Right forelimb (tissue), 1 donor: ENCODE measurements around the gene GLUL.

Experiments used
- DNase-seq: peaks from one replicate; pipeline ENCODE4 v3.0.0-alpha.2; 2018

Gene GLUL

DNA sequence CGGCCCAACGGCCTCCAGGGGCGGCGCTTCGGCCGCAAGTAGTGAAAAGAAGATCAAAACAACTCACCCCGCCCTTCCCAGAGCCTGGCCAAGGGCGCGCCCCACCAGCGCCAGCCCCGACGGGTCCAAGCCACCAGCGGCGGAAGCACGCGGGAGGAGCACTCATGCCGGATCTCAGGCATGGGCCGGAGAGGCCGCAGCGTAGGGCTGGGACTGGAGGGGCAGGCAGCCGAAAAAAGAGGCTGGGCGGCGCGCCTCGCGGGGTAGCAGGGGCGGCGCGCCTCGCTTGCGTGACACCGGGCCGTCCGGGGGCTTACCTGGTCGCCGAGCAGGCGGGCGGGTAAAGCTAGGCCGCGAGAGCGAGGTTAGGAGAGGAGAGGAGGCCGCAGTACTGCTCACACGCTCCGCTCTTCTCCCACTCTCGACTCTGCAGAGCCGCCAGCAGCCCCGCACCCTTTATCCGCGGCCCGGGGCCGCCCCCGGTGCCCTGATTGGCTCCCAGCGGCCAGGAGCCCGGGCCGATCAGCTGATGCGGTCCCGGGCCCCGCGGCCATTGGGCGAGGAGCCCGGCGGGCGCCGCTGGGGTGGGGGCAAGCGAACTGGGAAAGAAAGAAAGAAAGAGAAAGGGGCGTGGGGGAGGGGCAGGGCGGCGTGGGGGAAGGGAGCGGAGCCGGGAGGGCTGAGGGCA is at the start of gene GLUL:
GLUL (minus strand) TSS at position 429 of the 688 bp plus-strand sequence. CDS start 3,053 bp downstream, outside the sequence.
- peak; percentile 95 for DNase-seq

DNA sequence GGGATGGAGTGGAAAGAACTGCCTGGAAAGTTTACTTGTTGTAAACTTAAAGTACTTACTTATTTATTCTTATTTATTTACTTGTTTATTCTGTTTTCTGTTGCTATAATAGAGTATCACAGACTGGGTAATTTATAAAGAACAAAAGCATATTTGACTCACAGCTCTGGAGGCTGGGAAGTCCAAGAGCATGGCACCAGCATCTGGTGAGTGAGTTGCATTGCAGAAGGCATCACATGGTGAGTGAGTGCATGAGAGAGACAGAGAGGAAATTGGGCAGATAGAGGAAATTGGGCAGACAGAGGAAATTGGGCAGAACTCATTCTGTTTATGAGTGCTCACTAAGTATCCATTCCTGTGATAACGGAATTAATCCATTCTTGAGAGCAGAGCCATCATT is 46.7 kb upstream of the GLUL start:
- no peak for DNase-seq

GRCh38 chr1:182433580-182433979 is 42.0 kb upstream of the GLUL start:
- DNase-seq: no peak

DNA sequence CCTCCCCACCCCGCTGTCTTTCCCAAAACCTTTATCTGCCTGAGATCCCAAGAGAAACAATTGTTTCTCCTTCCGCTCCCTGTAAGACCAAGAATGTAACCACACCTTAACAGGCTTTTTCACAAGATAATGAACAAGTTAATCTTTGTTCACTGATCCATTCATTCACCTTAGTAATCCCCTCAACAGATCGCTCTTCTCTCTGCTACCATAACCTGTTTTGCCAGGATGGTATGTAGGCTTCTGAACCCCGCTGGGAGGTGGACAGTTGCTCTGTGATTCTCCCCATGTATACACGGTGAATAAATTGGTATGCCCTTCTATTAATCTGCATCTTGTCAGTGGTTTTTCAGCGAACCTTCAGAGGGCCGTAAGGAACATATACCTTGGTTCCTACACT is 39.7 kb upstream of the GLUL start:
- DNase-seq: no peak

- DNase-seq: no peak
Measured at GRCh38 chr1:182430263-182431068, 38.9 kb upstream of the GLUL start.

GRCh38 chr1:182428043-182428442 is 36.5 kb upstream of the GLUL start:
- DNase-seq: no peak

DNA sequence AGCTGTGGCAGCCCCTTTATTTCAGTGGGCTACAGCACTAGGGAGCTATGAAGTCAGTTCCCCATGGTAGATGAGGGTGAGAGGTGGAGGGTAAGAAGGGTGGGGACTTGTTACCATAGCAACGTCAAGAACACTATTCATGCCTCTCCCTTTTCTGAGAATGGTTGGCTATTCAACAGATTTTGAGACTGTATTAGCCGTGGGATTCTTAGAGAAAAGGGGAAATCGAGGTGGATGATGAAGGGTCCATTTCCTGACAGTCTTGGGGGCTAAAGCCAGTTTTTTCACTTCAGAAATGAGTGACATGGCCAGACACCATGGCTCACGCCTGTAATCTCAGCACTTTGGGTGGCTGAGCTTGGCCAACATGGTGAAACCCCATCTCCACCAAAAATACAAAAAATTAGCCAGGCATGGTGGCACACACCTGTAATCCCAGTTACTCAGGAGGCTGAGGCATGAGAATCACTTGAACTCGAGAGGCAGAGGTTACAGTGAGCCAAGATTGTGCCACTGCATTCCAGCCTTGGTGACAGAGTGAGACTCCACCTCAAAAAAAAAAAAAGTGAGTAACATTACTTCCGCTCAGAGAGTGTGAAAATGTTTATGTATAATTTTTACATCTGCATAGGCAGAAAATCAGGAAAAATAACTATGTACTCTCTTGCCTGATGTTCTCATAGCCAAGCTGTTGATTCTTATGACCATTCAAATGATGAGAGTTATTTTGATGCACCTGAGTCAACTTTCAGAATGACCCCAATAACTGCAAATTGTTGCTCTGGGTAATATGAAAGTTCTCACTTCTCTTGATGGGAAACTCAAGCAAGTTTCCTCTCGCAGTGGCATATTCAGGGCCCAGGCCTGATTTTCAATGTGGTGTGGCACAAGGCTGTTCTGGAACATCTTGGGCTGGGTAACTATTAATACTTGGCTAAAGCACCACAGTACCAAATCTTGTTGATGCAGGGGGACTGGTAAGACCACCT is 35.1 kb upstream of the GLUL start:
- no peak for DNase-seq

GRCh38 chr1:182415789-182416188 is 24.2 kb upstream of the GLUL start:
- DNase-seq: no peak

DNA sequence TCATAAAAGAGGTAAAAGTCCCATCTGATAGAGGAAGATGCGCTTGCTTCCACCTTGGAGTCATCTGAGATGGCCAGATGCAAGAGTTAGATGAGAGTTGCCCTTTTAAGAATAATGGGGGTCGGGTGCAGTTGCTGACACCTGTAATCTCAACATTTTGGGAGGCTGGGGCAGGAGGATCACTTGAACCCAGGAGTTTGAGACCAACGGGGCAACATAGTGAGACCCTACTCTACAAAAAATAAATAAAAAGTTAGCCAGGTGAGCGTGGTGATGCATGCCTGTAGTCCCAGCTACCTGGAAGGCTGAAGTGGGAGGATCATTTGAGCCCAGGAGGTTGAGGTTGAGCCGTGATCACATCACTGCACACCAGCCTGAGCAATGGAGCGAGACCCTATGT is 22.4 kb upstream of the GLUL start:
- no peak for DNase-seq

- DNase-seq: no peak
Measured at GRCh38 chr1:182413486-182413885, 21.9 kb upstream of the GLUL start.

GRCh38 chr1:182410620-182411273 is 19.2 kb upstream of the GLUL start:
- DNase-seq: no peak

DNA sequence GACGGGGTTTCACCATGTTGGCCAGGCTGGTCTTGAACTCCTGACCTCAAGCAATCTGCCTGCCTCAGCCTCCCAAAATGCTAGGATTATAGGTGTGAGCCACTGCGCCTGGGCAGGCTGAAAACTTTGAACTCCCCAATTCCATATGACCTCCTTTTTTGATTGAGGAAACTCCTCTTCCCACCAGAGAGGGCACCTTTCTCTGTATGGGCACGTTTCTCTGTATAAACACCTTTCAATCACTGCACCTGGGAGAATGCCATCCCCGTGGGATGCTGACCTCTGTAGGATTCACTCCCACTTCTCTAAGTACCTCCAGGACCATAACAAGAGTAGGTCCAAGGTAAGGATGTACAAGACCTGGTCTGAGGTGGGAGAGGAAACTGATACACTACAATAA is 18.5 kb upstream of the GLUL start:
- no peak for DNase-seq

- no peak for DNase-seq
Measured at GRCh38 chr1:182408435-182409075, 17.0 kb upstream of the GLUL start.

GRCh38 chr1:182407724-182408123 is 16.1 kb upstream of the GLUL start:
- DNase-seq: no peak

DNA sequence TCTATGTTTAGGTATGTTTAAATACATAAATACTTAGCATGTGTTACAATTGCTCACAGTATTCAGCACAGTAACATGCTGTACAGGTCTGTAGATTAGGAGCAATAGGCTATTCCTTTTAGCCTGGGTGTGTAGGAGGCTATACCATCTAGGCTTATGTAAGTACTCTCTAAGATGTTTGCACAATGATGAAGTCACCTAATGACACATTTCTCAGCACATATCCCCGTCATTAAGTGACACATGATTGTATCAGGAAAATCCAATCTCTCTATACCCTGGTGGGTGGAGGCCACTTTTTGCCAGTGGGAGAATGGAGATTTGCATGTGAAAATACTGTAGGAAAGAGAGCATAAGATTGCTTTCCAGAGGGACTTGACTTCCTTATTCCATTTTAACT is 14.4 kb upstream of the GLUL start:
- DNase-seq: no peak

DNA sequence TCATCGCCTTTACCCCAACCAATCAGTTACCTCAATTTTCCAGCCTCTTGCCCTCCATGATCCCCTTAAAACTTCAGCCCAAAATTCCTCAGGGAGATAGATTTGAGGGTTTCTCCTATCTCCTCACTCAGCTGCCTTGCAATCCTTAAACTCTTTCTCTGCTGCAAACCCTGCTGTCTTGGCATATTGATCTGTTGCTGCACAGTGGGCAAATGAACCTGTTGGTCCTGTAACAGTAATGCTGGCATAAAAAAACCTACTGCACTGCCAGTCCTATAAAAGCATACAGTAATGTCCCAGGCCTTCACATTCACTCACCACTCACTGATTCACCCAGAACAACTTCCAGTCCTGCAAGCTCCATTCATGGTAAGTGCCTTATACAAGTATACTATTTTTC is 14.0 kb upstream of the GLUL start:
- no peak for DNase-seq

DNA sequence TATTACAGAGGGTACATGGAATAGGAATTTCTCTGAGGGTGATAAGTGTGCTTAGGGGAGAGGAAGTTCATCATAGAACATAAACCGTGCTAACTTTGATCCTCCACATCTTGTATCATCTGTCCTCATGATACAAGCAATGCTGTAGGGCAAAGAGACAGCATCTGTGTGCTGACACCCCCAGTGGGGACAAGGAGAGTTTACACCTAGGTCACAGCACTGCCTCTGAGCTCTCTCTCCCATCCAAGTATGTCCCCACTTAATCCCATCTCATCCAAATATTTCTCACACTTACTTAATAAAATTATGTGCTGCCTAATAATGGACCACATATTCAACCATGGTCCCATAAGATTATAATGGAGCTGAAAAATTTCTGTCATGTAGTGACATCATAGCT is 13.2 kb upstream of the GLUL start:
- DNase-seq: no peak

GRCh38 chr1:182400567-182400966 is 9.0 kb upstream of the GLUL start, which contains the start of gene TEDDM1:
TEDDM1 (minus strand) TSS chr1:182400667; CDS start chr1:182400485, 182 bp downstream.
- no peak for DNase-seq

DNA sequence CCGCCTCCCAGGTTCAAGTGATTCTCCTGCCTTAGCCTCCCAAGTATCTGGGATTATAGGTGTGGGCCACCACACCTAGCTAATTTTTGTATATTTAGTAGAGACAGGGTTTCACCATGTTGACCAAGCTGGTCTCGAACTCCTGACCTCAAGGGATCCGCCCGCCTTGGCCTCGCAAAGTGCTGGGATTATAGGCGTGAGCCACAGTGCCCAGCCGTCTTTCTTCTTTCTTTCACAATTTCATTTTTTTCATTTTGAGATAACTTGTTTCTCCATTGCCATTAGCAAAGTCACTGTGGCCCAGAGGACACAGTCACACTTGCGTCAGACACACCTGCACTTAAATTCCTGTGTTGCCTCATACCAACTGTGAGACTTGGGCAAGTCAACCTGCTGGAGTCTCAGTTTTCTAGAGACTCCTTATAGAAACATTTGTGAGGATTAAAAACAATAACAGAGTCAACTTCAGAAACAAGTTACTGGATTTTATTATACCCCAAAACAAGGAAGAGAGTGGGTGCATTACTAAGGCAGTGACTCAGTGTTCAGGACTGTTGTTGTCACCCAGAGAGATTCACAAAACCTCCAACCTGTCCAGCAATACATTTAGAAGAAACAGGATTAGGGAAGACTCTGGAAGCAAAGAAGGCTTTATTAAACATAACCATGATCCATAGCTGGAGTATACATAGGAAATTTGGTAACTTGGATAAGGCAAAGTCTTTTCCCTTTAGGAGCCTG is 6.2 kb upstream of the GLUL start:
- no peak for DNase-seq

GRCh38 chr1:182395906-182396305 is 4.3 kb upstream of the GLUL start:
- no peak for DNase-seq

- no peak for DNase-seq
Measured at GRCh38 chr1:182394055-182394775, 2.6 kb upstream of the GLUL start.
